HCT116 (cell line): Measurements from ENCODE around the gene PLEKHH2. TPM values are rescaled to one million over a fixed set of nuclear protein-coding genes. Genes with fewer than 3 reads are reported as not detected.

ENCODE experiments used
- ATAC-seq: fragments of 200-7000 bp; cut with Tn5 transposase; 2 replicates; pipeline ENCODE4 v1.9.1; 2020; ENCODE audit warnings: mild to moderate bottlenecking, moderate library complexity
- BruUV-seq: library from RNA; stranded (reverse); fragments of 400-500 nt; replicated peaks from 2 replicates; lab custom pipeline; 2021; lab: Mats Ljungman, UMichigan
- CTCF ChIA-PET: fragments of 300-600 bp; sonication (Branson Sonifier 250); formaldehyde crosslinking; loops from one replicate; lab custom pipeline; 2021; ENCODE audit warnings: antibody characterized with exemption; lab: Charles Lee
- POLR2A ChIA-PET: fragments of 300-600, 350-600 bp; sonication (Branson Sonifier 250); formaldehyde crosslinking; loops from one replicate; lab custom pipeline; 2021; ENCODE audit warnings: antibody characterized with exemption; lab: Charles Lee
- RAD21 ChIA-PET, 2 experiments: fragments of 300-600 bp; sonication (Branson Sonifier 250); formaldehyde crosslinking; loops; one replicate each; lab custom pipeline; 2023; ENCODE audit warnings: low total read pairs in 2 of 2; ENCODE audit not compliant: uncharacterized antibody in 2 of 2, unreplicated experiment in 2 of 2, low non-redundant PET in 1 of 2; lab: Charles Lee
- DNase-seq: peaks from one replicate; pipeline ENCODE4 v3.0.0-alpha.2; 2010; ENCODE audit warnings: low read depth, low spot score
- H2AFZ ChIP-seq: fragments of 200-600 bp; shearing (Covaris generic), sonication (generic); 2 replicates; pipeline ENCODE4 v1.6.1; 2017; ENCODE audit warnings: low read depth, mixed run types, mixed read lengths, antibody characterized with exemption, low read length; ENCODE audit not compliant: poor library complexity, severe bottlenecking
- H3K27ac ChIP-seq: 2 replicates; pipeline ENCODE4 v1.5.1; 2012; ENCODE audit warnings: low read depth, low read length
- H3K27me3 ChIP-seq: fragments of 200-600 bp; sonication (generic); 2 replicates; pipeline ENCODE4 v1.6.1; 2016; ENCODE audit warnings: mixed run types, low read length, mixed read lengths; ENCODE audit not compliant: insufficient read depth
- H3K36me3 ChIP-seq, 2 experiments: fragments of 200-500 bp in 1 of 2; fragments of 200-600 bp in 1 of 2; sonication (Bioruptor generic) in 1 of 2; sonication (generic) in 1 of 2; 2 replicates each; pipeline versions ENCODE4 v1.5.1 to v1.6.1; 2014 to 2016; ENCODE audit warnings: low read length in 2 of 2, inconsistent platforms in 1 of 2, mixed read lengths in 1 of 2, mixed run types in 1 of 2; ENCODE audit not compliant: insufficient read depth in 2 of 2, control insufficient read depth in 1 of 2
- H3K4me1 ChIP-seq, 2 experiments: fragments of 200-600 bp in 1 of 2; sonication (generic) in 1 of 2; 2 replicates each; pipeline versions ENCODE4 v1.5.1 to v1.6.1; 2012 to 2017; ENCODE audit warnings: low read length in 2 of 2, inconsistent platforms in 1 of 2, mild to moderate bottlenecking in 1 of 2, mixed read lengths in 1 of 2, mixed run types in 1 of 2, moderate library complexity in 1 of 2; ENCODE audit not compliant: insufficient read depth in 2 of 2, control insufficient read depth in 1 of 2
- H3K4me2 ChIP-seq: fragments of 200-600 bp; sonication (generic); 2 replicates; pipeline ENCODE4 v1.6.1; 2017; ENCODE audit warnings: mixed run types, low read length, mixed read lengths
- H3K4me3 ChIP-seq, 2 experiments: fragments of 200-600 bp in 1 of 2; sonication (generic) in 1 of 2; replicated peaks in 1 of 2; 2 replicates each; pipeline ENCODE4 v1.5.1; 2011 to 2016; ENCODE audit warnings: low read length in 2 of 2, control low read depth in 1 of 2, low read depth in 1 of 2, mild to moderate bottlenecking in 1 of 2, mixed read lengths in 1 of 2, mixed run types in 1 of 2
- H3K79me2 ChIP-seq: fragments of 200-600 bp; sonication (generic); 2 replicates; pipeline ENCODE4 v1.6.1; 2017; ENCODE audit warnings: mild to moderate bottlenecking, mixed run types, low read length, moderate library complexity, mixed read lengths; ENCODE audit not compliant: insufficient read depth
- H3K9ac ChIP-seq: fragments of 200-600 bp; sonication (generic); 2 replicates; pipeline ENCODE4 v1.6.1; 2016; ENCODE audit warnings: low read length, mixed read lengths
- H3K9me2 ChIP-seq: fragments of 200-600 bp; sonication (generic), shearing (Covaris generic); 2 replicates; pipeline ENCODE4 v1.6.1; 2017; ENCODE audit warnings: mixed run types, mild to moderate bottlenecking, moderate library complexity; ENCODE audit not compliant: insufficient read depth
- H3K9me3 ChIP-seq, 2 experiments: fragments of 200-500 bp in 1 of 2; fragments of 200-600 bp in 1 of 2; sonication (Bioruptor generic) in 1 of 2; sonication (generic) in 1 of 2; 2 replicates each; pipeline ENCODE4 v1.6.1; 2014 to 2017; ENCODE audit warnings: low read length in 2 of 2, mixed read lengths in 2 of 2, inconsistent platforms in 1 of 2, low read depth in 1 of 2, mild to moderate bottlenecking in 1 of 2, mixed run types in 1 of 2, moderate library complexity in 1 of 2; ENCODE audit not compliant: control insufficient read depth in 1 of 2, insufficient read depth in 1 of 2
- H4K20me1 ChIP-seq: fragments of 200-600 bp; sonication (generic), shearing (Covaris generic); 2 replicates; pipeline ENCODE4 v1.6.1; 2017; ENCODE audit warnings: mixed run types, mild to moderate bottlenecking, moderate library complexity; ENCODE audit not compliant: insufficient read depth
- CBX3 ChIP-seq: IDR thresholded peaks from 2 replicates; pipeline ENCODE4 v1.6.1; 2012; ENCODE audit warnings: low read depth
- EGR1 ChIP-seq: IDR thresholded peaks from 2 replicates; pipeline ENCODE4 v1.6.1; 2012; ENCODE audit warnings: low read depth
- EZH2 ChIP-seq: fragments of 200-600 bp; sonication (generic); IDR thresholded peaks from 2 replicates; pipeline ENCODE4 v1.6.1; 2017; ENCODE audit warnings: antibody characterized with exemption, mixed run types
- EZH2phosphoT487 ChIP-seq: fragments of 200-600 bp; IDR thresholded peaks from 2 replicates; pipeline ENCODE4 v1.6.1; 2018; ENCODE audit warnings: antibody characterized with exemption, borderline replicate concordance
- FOSL1 ChIP-seq: IDR thresholded peaks from 2 replicates; pipeline ENCODE4 v1.6.1; 2012; ENCODE audit warnings: low read depth
- POLR2A ChIP-seq: IDR thresholded peaks from 2 replicates; pipeline ENCODE4 v1.7.0; 2011; ENCODE audit warnings: borderline replicate concordance; ENCODE audit not compliant: insufficient read depth, insufficient read length; ENCODE audit errors: extremely low read depth
- RAD21 ChIP-seq: IDR thresholded peaks from 2 replicates; pipeline ENCODE4 v1.6.1; 2012; ENCODE audit warnings: low read depth, mild to moderate bottlenecking
- REST ChIP-seq: IDR thresholded peaks from 2 replicates; pipeline ENCODE4 v1.6.1; 2012; ENCODE audit warnings: low read depth
- SIN3A ChIP-seq: IDR thresholded peaks from 2 replicates; pipeline ENCODE4 v1.6.1; 2012; ENCODE audit warnings: low read depth
- SRF ChIP-seq: IDR thresholded peaks from 2 replicates; pipeline ENCODE4 v1.6.1; 2012; ENCODE audit warnings: low read depth
- TCF7L2 ChIP-seq: IDR thresholded peaks from 2 replicates; pipeline ENCODE4 v1.7.0; 2011; ENCODE audit warnings: borderline replicate concordance, inconsistent platforms; ENCODE audit not compliant: insufficient read depth, insufficient read length; ENCODE audit errors: extremely low read depth
- ZBTB33 ChIP-seq: IDR thresholded peaks from 2 replicates; pipeline ENCODE4 v1.6.1; 2011; ENCODE audit warnings: mild to moderate bottlenecking, low read length, moderate library complexity; ENCODE audit not compliant: insufficient replicate concordance; ENCODE audit errors: extremely low read depth
- ZFX ChIP-seq: fragments of 450-650 bp; IDR thresholded peaks from 2 replicates; pipeline ENCODE4 v1.6.1; 2017
- ZNF274 ChIP-seq: fragments of 200-500 bp; sonication (Bioruptor generic); IDR thresholded peaks from 2 replicates; pipeline ENCODE4 v1.6.1; 2014; ENCODE audit warnings: mild to moderate bottlenecking, low read depth, low read length, inconsistent platforms
- intact Hi-C: fragments of 100-400 bp; cut with micrococcal nuclease; formaldehyde crosslinking; loops from 2 replicates; pipeline ENCODE4 v1.10.0; 2022
- total RNA-seq: library from RNA; stranded (reverse); gene quantifications from one replicate; pipeline ENCODE4 v1.2.1, GENCODE V29; 2021; ENCODE audit not compliant: unreplicated experiment

Gene PLEKHH2
- total RNA-seq, 1 experiment from 2014 or later = 7.8 TPM

- TF ChIP-seq ZBTB33 (no peak), EZH2 (no peak), RAD21 (no peak), SRF (no peak), ZNF274 (no peak), FOSL1 (no peak), CBX3 (no peak), POLR2A (no peak), ZFX (no peak), EZH2phosphoT487 (no peak), SIN3A (no peak), TCF7L2 (no peak), EGR1 (no peak), REST (no peak)
- TF ChIP-seq, all 23 proteins: peak for 0
- Histone ChIP-seq H4K20me1 (no peaks in the 10 kb centered on the region), H3K79me2 (no peaks in the 10 kb centered on the region), H3K36me3 (no peaks in the 10 kb centered on the region), H3K9ac (no peak overlapping the region), H3K27ac (no peak overlapping the region), H3K9me3 (no peaks in the 10 kb centered on the region), H2AFZ (no peak overlapping the region), H3K4me2 (no peak overlapping the region), H3K27me3 (no peaks in the 10 kb centered on the region), H3K9me2 (no peaks in the 10 kb centered on the region), H3K4me3 (no peak overlapping the region), H3K4me1 (peaks cover 0 to 8% of the 10 kb centered on the region in 2 experiments; a peak in 2 of 4 replicates)
- ChIA-PET CTCF (no interaction called here), POLR2A (no interaction called here), RAD21 (interaction anchor here in 1 of 2 experiments (0.7 kb wide), 1 partner anchor 19 kb away, joined by 3 read pairs; no protein-coding TSS in a partner anchor)
- ATAC-seq (no peak), DNase-seq (no peak)
- BruUV-seq = no TSS peak
- intact Hi-C loops = no loop called here
Observed at GRCh38 chr2:43754180-43754579, 117.1 kb downstream of the PLEKHH2 start.
